Dermis microvascular lymphatic vessel endothelial cell (primary cell): ENCODE measurements around the gene CAMTA1. TPM values are rescaled to one million over a fixed set of nuclear protein-coding genes. Genes with fewer than 3 reads are reported as not detected.

Experiments
- DNase-seq, 2 donors: peaks; one replicate each; pipeline versions ENCODE4 v3.0.0 to v3.0.0-alpha.2; 2010; ENCODE audit warnings: low read depth in 2 of 2
- total RNA-seq: library from RNA; depleted of rRNA; stranded (reverse); fragments of >200 nt; gene quantifications from 2 replicates; pipeline ENCODE4 v1.2.1, GENCODE V29; 2014

The CAMTA1 gene
- total RNA-seq, 1 donor from 2014 or later: 33.9 TPM

DNA sequence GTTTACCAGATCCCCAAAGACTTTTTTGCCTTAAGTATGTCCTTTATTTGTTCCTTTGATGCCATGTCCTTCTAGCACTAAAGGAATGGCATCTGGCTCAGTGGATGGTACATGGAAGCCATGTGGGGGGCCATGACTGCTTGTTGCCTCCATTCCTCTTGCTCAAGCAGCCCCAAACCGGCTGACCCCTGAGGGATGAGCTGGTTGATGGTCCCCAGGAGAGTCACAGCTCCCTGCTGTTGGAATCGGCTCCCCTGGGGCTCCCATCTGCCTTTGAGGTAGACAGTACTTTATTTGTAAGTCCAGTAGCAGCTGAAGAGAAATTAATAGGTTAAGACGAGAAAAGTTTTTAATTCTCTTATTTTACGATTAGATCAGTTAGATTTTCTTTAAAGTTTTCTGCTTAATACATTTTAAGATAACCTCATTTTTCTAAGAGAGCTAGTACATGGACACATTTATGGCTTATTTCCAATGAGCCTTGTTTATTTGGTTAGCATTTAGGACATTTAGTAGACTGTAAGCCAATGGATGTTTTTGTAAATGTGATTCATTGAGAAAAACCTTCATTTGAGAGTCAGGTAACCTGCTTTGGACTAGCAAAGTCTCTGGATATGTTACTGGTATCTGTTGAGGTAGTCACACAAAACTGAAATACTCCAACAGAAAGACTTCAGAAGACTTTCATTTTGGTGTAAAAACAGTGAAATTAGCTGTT, 88.2 kb downstream of the CAMTA1 start:
- DNase-seq: no peak

DNA sequence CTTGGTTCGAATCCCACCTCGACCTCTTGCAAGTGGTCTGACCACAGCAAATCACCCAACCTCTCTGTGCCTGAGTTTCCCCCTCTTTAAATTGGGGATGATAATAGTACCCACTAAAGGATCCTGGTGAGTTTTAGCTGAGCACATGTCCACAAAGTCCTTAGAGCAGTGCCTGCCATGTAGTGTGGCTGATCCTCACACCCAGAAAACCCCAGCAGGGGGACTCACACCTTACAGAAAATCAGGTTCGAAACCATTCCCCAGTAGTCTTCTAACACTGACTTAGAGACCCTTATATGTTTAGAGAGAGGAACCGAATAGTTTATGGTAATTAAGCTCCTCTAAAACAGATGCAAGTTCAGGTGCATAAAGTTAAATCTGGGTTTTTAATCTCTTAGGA, 89.0 kb downstream of the CAMTA1 start:
- DNase-seq: no peak

DNA sequence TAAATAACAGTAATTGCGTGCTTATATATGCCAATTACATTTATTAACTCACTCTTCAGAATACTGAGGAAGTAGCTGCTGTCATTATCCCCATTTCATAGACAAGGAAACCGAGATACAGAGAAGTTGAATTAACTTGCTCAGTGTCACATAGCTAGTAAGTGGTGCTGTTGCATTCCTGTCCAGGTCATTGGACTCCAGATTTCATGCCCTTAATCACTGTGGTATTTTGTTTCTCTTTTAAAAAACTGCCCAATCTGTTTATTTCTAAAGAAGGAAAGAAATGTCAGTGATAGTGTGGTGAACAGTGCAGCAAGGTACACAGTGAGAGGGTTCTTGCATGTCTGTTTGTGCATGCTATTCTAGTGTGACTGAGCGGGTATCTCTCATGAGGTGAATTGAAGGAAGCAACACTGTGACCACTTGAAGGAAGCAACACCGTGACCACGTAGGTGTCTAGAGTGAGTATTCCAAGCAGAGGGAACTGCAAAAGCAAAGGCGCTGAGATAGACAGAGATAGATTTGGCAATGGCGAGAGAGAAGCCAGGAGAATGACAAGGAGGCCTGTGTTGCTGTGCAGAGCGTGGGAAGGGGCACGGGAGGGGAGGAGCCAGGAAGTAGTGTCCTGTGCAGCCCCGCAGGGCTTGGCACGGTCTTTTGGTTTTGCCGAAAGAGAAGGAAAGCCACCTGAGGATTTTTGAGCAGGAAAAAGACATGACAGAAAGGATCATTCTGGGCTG, 95.9 kb downstream of the CAMTA1 start:
- DNase-seq: peak; percentile 9 to 40

DNA sequence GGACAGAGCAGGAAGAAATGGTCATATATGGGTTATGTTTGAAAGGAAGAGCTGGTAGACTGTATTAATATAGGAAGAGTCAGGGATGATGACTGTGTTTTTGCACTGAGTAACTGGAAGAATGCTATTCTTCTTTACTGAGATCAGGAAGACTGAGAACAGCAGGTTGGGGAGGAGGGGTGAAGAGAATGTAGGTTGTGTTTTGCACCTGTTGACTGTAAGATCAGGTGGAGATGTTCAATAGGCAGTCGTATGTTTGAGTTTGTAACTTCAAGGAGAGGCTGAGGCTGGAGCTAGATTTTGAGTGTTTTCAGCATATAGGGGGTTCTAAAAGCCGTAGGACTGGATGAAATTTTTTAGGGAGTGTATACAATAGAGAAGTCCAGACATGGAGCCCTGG, 97.2 kb downstream of the CAMTA1 start:
- DNase-seq: no peak

DNA sequence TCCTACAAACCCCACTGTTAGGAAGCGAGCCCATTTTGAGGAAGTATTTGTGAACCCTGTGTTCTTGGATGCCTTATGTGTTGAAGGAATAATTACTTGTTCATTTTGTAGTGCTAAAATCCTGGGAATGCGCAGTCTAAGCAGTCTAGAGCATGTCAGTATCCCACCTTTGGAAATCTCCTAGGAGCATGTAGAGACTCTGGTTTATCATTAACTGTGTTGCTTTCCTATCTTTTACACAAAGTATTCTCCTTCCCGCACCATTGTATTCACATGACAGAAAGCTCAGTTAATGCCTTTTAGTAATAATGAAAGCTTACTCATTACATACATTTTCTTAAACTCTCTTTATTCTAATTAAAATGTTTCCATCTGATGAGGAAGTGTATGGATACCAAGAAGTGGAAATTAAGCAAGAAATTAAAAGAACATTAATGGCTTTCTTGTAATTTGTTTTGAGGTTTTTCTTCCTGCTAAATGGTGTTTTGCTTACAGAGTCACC, 99.4 kb downstream of the CAMTA1 start:
- no peak for DNase-seq

DNA sequence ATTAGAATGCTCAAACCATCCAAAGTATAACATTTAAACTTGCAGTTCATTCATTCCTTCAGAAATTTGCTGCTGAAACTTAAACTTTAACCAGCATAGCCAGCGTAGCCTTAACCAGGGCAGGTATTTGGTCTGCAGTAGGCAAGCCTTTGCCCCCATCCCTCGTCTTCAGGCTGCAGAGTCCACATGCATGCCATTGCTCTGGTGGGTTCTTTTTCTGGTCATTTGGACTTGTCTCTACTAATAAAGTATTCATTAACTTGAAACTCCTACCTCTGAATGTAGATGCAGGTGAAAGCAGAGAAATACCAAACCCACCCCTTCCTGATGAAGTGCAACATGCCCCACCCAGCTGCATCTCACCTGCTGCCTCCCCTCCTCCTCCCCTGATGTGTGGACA, 100.2 kb downstream of the CAMTA1 start:
- DNase-seq: no peak

DNA sequence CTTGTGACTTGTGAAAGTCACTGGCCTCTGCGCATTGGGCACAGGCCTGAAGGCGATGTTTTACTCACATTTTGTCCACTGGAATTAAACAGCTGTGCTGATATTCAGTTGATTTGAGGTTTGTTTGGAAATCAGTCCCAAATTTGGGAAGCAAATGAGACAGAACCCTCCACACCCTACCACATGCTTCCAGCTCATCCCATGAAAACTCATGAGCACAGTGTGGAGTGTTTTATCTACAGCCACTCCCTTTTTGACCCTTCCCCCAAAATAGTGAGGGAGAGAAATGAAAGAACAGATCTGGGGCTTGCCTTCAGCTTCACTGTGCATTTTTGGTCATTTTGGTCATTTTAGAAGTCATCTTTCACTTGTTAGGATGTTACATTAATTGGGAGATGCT, 101.3 kb downstream of the CAMTA1 start:
- DNase-seq: no peak

DNA sequence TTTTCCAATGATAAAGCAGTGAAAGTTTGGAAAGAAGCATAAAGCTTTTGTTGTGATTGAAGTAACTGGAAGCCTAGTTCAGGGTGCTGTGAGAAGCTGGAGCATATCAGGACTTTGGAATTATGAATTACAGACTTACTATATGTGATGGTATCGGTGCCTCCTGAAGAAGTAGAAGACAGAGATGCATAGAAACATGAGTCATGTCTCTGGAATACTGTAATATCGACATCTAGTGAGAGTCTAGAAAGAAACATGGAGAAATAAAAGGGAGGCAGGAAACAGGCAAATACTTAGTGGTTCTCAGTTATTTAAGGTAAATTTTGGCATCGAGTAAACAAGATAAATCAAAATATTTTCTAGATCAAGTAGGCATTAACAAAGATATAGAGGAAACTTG, 103.0 kb downstream of the CAMTA1 start:
- DNase-seq: no peak

DNA sequence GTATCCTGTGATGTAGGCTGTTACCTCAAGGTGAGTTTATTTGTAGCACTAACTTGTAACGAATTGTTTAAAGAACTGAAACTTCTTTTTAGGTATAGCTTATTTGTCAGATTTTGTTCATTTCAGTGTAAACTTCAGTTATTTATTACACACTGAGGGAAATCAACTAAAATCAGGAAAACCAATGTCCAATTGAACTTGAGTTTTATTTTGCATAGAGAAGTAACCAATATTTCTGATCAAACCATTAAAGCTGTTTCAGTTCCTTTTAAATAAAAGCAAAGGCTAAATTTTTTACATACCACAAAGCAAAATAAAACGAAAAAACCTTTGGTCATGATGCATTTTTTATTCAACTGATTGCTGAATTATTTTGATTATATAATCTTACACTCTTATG, 103.6 kb downstream of the CAMTA1 start:
- DNase-seq: no peak

DNA sequence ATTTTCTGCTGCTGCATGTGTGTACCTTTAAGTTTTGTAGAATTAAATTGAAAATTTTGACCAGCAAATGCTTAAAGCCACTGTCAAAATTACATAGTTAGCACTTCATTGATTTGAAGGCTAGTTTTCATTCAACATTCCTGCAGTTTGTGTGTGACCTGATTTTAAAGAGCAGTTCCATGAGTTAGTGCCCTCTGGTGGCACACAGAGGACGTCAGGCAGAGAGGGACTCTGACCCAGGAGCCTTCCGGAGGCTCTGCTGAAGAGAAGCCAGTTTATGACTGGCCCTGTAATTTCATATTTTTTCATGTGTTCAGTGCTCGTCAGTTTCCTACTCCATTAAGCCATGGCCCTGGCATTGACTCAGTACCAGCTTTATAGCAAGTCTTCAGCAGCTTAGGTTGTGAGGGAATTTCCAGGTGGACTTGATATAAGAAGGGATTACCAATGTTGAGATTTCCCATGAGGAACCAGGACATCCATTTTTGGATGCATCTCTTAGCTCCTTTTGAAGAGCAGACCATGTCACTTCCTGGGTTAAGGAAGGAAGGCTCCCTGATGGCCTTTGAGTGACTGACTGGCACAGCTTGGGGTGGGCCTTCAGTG, 104.7 kb downstream of the CAMTA1 start:
- peak; percentile 60 to 69 for DNase-seq

DNA sequence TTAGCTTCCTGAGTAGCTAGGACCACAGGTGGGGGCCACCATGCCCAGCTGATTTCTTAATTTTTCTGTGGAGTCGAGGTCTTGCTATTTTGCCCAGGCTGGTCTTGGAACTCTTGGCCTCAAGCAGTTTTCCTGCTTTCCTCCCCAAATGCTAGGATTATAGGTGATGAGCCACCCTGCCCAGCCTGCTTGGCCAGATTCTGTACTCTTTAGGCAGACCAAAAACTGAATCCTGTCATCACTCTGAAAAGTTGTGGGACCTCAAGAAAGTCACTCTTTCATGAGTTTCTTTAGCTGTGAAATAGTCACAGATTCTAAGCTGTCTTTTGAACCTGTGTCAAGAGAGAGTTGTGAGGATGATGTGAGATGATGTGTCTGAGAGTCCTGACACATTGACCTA, 105.4 kb downstream of the CAMTA1 start:
- DNase-seq: no peak

DNA sequence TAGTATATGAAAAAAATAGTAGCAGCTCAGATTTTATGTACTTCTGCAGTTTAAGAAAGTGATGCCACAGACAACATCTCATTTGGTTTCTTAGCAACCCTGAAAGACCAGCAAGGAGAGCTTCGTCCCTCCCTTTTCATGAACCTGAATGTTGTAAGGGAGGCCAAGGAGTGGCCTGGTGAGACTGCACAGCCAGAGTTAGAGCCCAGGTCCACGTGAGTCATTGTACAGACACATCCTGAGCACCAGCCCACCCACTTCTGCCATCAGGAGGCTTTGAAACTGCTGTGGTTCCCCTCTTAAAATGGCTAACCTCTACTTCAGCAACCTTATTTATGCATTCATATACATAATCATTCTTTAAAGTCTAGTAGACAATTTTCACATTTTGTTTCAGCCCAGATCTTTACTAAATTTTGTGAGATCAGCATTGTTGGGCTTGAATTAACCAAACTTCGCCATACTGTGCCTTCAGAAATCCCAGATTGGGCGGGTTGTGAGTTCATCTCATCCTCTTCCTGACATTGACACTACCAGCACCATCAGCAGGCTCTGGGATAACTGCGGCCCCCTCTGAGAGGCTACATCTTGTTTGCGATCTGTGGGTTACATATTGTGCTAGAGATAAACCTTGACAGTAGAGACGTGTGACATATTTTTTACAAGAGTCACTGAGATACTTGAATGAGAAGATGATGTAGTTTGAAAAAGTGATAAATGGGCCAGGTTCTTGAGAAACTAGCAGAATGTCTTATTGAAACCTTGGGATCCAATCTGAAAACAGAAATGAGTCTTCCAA, 106.7 kb downstream of the CAMTA1 start:
- peak in 1 of 2 donors; percentile 35 for DNase-seq

DNA sequence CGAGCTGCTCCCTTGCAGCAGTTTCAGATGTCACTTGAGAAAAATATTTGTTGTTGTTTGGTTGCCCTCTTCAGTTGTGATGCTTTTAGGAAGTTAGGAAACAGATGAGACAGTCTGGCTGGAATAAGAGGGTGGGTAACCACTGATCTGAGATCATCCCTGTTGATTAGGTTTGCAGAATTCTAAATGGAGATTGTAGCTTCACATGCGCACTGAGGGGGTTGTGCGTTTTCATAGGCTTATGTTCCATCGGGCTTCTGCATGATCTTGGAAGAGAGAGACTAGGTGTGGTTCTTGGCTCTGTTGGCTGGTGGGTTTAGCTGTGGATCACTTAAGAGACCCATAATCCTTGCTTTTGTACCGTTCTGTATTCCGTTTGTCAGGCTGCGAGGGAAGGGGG, 108.1 kb downstream of the CAMTA1 start:
- DNase-seq: no peak

DNA sequence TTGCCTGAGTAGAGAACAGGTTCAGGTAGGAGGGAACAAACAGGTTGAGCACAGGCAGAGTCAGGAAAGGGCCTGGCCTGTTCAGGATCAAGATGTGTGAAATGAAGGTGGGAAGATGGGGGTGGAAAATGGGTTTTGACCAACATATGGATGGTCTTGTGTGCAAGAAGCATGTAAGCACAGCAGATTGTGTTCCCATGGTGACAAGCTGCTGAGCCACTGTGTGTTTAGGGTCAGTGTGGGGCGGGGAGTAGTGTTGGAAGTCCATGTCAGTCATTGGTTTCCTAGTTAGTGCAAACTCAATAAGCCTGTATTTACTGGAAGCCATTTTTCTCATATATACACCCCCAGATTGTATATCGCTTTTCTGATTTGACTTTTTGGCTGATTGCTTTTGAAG, 111.9 kb downstream of the CAMTA1 start:
- no peak for DNase-seq

DNA sequence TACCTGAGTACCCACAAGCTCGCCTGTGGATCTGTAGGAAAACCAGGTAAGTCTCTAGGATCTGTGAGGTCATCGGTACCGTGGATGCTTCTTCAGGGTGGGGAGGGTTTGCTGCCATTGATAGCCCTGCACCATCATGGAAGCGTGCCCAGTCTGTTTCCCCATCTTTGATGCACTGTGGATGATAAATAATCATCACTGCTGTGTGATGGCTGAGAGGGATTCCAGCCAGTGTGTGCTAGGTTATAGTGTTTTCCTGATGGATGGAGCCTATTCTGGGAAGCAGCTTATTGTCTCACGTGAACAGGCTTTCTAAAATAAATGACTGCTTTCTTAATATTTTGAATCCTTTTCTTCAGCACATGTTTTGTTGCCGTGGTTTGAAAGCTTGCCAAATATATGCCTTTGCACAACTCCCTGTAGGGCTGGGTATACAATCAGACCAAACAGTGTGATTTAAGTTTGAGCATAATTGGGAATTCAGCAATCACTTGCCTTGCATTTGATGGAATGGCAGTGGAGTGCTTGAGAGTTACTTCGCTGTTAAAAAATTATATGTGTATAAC, 113.8 kb downstream of the CAMTA1 start:
- DNase-seq: no peak

DNA sequence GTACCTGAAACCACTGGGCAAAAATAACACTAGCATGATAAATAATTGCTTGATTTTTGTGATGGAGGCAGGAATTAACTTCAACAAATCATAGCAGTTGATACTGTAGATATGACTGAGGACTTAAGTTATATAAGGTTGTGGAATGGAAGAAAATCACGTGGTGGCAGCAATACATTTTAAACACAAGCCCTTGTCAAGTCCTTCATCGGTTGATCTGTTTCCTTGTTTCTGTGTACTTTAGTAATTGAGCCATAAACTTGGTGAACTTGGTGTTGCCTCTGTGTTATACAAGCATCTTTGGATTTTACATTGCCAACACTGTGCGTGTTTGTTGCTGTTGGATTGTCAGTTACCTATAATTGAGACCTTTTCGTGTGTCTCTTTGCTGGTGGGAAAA, 114.4 kb downstream of the CAMTA1 start:
- DNase-seq: no peak

DNA sequence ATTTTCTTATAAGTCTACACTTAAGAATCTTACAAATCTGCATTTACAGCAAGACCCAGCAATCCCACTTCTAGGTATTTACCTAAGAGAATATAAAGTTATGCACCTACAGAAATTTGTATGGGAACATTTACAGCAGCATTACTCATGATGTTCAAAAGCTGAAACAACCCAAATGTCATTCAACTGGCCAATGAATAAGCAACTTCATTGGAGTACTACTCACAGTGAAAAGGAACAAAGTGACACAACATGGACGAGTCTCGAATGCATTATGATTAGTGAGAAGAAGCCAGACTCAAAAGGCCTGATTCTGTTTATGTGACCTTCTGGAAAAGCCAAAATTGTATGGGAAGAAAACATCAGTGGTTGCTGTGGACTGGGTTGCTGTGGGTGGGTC, 116.9 kb downstream of the CAMTA1 start:
- DNase-seq: no peak

DNA sequence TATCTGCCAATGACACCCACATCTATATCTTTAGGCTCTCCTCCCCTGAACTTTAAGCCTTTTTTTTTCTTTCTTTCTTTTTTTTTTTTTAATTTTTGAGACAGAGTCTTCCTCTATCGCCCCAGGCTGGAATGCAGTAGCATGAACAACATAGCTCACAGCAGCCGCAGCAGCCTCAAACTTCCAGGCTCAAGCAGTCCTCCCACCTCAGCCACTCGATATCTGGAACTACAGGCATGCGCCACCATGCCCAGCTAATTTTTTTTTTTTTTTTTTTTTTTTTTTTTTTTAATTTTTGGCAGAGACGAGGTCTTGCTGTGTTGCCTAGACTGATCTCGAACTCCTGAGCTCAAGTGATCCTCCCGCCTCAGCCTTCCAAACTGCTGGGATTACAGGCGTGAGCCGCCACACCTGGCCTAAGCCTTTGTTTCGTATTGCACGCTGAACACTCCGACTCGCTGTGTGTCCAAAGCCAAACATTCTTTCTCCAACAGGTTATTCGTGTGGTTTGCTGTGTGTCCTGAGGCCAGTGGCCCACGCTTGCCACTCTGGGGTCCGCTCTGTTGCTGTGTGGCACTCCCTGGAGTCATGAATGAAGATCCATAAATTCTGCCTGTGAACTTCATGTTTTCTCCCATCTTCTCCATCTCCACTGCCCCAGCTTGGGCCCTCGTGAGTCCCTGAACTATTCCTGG, 119.4 kb downstream of the CAMTA1 start:
- DNase-seq: no peak

DNA sequence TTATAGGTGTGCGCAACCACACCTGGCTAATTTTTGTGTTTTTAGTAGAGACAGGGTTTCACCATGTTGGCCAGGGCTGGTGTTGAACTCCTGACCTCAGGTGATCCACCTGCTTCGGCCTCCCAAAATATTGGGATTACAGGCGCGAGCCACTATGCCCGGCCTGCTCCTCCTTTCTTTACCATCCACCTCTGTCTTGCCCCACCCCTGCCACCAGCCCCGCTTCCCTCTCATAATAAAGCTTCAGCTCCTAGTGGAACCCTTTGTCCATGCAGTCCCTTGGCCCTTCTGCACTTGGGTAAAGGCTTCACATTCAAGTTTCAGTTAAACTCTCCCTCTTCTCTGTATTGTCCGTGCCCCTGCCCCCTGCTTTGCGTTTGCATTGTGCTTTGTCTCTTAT, 120.1 kb downstream of the CAMTA1 start:
- DNase-seq: no peak

DNA sequence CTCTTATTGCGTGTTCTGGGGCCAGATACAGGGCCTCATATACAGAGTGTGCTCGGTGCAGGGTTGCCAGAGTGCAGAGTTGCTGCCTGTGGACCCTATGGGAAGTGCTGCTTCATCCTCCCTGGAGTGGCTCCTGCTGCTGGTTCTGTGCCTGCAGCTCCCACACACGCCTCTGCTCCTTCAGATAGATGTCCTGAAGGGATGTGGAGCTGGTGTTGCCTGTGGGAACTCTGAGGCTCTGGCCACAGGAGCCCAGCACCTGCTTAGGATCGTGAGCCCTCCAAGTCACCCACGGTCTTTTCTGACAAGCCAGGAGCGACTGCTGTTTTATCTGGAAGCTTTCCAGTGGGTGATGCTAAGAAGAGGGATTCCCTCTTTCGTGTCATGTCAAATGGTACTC, 120.5 kb downstream of the CAMTA1 start:
- DNase-seq: no peak

DNA sequence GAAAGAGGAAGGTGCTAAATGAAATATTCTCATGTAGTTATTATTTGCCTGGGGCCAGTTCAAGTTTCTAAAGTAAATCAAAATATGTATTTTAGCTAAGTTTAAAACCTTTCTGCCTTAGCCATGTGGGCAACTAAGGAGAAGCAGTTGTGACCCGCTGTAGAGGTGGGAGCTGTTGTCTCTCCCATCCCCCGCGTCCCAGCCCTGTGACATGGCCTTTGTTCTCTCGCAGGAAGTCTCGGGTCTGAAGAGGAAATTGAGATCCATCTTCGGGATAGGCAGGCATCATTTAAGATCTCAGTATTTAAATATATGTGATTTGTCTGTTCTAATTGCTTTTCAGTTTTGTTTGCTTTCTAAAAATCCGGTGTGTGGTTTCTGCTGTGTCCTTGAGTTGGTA, 121.5 kb downstream of the CAMTA1 start:
- DNase-seq: peak in 1 of 2 donors; percentile 10
